PC-9 (cell line): ENCODE data around the gene STAB2.

Source experiments
- EZH2 ChIP-seq: fragments of 200-600 bp; sonication (generic); IDR thresholded peaks from 2 replicates; pipeline ENCODE4 v1.8.0; 2017; ENCODE audit warnings: antibody characterized with exemption, low read depth
- TF ChIP-seq, protein P1 (sequence below): fragments of 200-600 bp; sonication (generic); conservative IDR thresholded peaks from 2 replicates; pipeline ENCODE4 v1.6.1; 2017; ENCODE audit warnings: mixed run types, antibody characterized with exemption, mild to moderate bottlenecking, moderate library complexity

DNA sequence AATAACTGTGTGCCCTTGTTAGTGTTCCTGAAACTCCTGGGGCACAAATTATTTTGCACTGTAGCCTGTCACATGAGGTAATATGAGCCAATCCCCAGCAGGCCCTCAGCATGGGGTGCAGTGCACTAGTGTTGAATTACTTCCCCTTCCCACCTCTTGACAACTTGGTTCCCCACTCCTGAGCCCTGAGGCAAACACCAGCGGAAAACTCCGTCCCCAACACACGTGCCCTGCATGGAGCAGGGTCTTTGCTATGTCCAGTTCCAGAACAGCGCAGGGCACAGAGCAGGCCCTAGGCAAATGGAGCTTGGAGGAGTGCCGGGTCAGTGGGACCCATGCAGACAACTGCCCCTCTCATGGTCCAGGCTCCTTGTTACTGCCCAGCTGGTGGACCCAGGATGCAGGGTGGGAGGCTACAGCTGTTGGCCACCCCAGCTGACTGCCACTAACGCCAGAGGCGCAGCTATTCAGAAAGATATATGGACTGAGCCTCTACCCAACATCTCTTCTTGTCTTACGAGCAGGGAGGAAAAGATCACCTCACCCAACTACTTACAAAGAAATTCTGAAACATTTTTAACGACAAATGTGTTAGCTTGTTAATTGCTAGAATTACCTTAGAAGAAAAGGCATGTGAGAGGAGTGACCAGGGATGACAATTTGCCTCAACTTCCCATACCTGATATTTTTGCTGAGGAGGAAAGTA is 182.3 kb downstream of the STAB2 start:
- TF ChIP-seq, protein P1, sequence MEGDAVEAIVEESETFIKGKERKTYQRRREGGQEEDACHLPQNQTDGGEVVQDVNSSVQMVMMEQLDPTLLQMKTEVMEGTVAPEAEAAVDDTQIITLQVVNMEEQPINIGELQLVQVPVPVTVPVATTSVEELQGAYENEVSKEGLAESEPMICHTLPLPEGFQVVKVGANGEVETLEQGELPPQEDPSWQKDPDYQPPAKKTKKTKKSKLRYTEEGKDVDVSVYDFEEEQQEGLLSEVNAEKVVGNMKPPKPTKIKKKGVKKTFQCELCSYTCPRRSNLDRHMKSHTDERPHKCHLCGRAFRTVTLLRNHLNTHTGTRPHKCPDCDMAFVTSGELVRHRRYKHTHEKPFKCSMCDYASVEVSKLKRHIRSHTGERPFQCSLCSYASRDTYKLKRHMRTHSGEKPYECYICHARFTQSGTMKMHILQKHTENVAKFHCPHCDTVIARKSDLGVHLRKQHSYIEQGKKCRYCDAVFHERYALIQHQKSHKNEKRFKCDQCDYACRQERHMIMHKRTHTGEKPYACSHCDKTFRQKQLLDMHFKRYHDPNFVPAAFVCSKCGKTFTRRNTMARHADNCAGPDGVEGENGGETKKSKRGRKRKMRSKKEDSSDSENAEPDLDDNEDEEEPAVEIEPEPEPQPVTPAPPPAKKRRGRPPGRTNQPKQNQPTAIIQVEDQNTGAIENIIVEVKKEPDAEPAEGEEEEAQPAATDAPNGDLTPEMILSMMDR, result no peak
- no peak for TF ChIP-seq EZH2
